ENCODE results near the gene DOCK2.
"Not testable (repeated sequence)": the region's sequence is repeated elsewhere in the genome, so short reads cannot be mapped to it uniquely, and the experiment has no call there.

The DOCK2 gene

GRCh38 chr5:169751490-169751889, 114.4 kb downstream of the DOCK2 start:
- Histone ChIP-seq H3K4me3 (no peak overlapping the region), H3K27ac (no peak overlapping the region)
- TF ChIP-seq CTCF (IDR thresholded peaks at IDR 0.05) = no peak
- no peak for DNase-seq (ENCODE audit: low spot score)

- DNase-seq (ENCODE audit: low spot score) = not testable (repeated sequence)
Observed at GRCh38 chr5:169752566-169752965, 115.5 kb downstream of the DOCK2 start.

DNA sequence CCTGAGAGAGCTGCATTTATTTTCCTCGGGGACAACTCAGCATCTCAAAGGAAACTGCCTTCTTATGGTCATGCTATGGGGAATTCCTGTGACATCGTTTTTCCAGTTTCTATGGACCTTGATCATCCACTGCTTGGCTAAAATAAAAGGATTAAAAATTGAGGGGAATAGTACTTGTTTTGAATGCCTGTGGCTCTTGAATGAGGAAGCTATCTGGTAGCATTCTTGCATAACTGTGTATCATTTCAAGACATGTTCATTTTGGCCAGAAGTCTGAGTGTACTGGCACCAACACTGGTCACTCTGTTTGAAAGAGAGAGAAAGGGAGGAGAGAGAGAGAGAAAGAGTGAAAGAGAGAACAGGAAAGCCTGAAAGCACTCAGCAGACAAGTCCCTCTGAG, 116.7 kb downstream of the DOCK2 start:
- H3K27ac ChIP-seq = no peak overlapping the region
- no peak for TF ChIP-seq CTCF (IDR thresholded peaks at IDR 0.05)
- DNase-seq (ENCODE audit: low spot score) = no peak
- no peak overlapping the region for H3K4me3 ChIP-seq

More at GRCh38 chr5:169752566-169752965, 115.5 kb downstream of the DOCK2 start:
- H3K27ac ChIP-seq, H3K4me3 ChIP-seq: not testable (repeated sequence)

- no peak overlapping the region for H3K4me3 ChIP-seq
- no peak overlapping the region for H3K27ac ChIP-seq
- TF ChIP-seq CTCF (IDR thresholded peaks at IDR 0.05) = no peak
- DNase-seq (ENCODE audit: low spot score) = no peak
Observed at GRCh38 chr5:169754737-169755136, 117.7 kb downstream of the DOCK2 start.

- no peak overlapping the region for H3K27ac ChIP-seq
- no peak for DNase-seq (ENCODE audit: low spot score)
- no peak for TF ChIP-seq CTCF (IDR thresholded peaks at IDR 0.05)
Observed at GRCh38 chr5:169756071-169756765, 119.1 kb downstream of the DOCK2 start.

DNA sequence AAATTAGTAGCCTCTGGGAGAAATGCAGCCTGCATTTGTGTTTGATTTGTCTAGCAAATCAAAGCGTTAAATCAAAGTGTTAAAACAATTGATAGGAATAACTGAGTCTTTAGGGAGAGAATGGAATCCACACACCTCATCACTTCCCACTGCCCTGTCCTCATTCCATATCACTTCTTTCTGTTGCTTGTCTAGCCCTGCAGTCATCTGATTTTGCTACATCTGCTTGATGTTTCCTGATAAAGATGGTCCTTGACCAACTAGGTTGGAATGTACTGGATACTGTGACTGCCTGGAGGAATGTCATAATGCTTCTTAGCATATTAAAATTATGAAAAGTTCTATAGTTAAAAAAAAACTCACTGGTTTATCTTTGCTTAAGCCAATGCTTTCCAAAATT, 119.9 kb downstream of the DOCK2 start:
- no peak for TF ChIP-seq CTCF (IDR thresholded peaks at IDR 0.05)
- Histone ChIP-seq H3K27ac (no peak overlapping the region), H3K4me3 (no peak overlapping the region)
- DNase-seq (ENCODE audit: low spot score) = no peak

More at GRCh38 chr5:169756071-169756765, 119.1 kb downstream of the DOCK2 start:
- H3K4me3 ChIP-seq = no peak overlapping the region

- Histone ChIP-seq H3K4me3 (no peak overlapping the region), H3K27ac (no peak overlapping the region)
- no peak for TF ChIP-seq CTCF (IDR thresholded peaks at IDR 0.05)
- no peak for DNase-seq (ENCODE audit: low spot score)
Observed at GRCh38 chr5:169758886-169759285, 121.8 kb downstream of the DOCK2 start.
